ENCODE data around the gene ALKBH5.

Gene ALKBH5

GRCh38 chr17:18225642-18226283 is 42.1 kb downstream of the ALKBH5 start:
- TF ChIP-seq CTCF (IDR thresholded peaks at IDR 0.05; ENCODE audit: low read length) (no peak), EZH2 (IDR thresholded peaks at IDR 0.05; ENCODE audit: borderline replicate concordance, low read length) (no peak)
- Histone ChIP-seq H3K4me1 (ENCODE audit: insufficient read depth, low read length, severe bottlenecking) (peaks cover 20% of the 10 kb centered on the region), H4K20me1 (ENCODE audit: insufficient read depth, low read length) (no peaks in the 10 kb centered on the region), H3K4me2 (ENCODE audit: low read length) (peak overlapping the region; percentile 99), H3F3A (ENCODE audit: insufficient read depth, low read length) (no peaks in the 10 kb centered on the region), H3K27me3 (ENCODE audit: insufficient read depth, low read length) (no peaks in the 10 kb centered on the region), H2AFZ (ENCODE audit: low read length) (no peak overlapping the region), H3K9me2 (ENCODE audit: low read depth, low read length) (no peaks in the 10 kb centered on the region), H3K9ac (ENCODE audit: low read length) (peak overlapping the region; percentile 85), H3K79me2 (ENCODE audit: insufficient read depth, low read length) (no peaks in the 10 kb centered on the region), H3K36me3 (ENCODE audit: insufficient read depth, low read length) (no peaks in the 10 kb centered on the region), H3K4me3 (ENCODE audit: low read depth, low read length, poor library complexity, severe bottlenecking) (peak overlapping the region; percentile 91), H3K27ac (ENCODE audit: low read depth, low read length, poor library complexity, severe bottlenecking) (no peak overlapping the region), H3K9me3 (ENCODE audit: low read length) (no peaks in the 10 kb centered on the region)

- TF ChIP-seq EZH2 (IDR thresholded peaks at IDR 0.05; ENCODE audit: borderline replicate concordance, low read length) = no peak
- TF ChIP-seq CTCF (IDR thresholded peaks at IDR 0.05; ENCODE audit: low read length) = no peak
- Histone ChIP-seq H3K9me2 (ENCODE audit: low read depth, low read length) (no peaks in the 10 kb centered on the region), H3K4me1 (ENCODE audit: insufficient read depth, low read length, severe bottlenecking) (peaks cover 20% of the 10 kb centered on the region), H3K9me3 (ENCODE audit: low read length) (no peaks in the 10 kb centered on the region), H3K4me2 (ENCODE audit: low read length) (peak overlapping the region; percentile 99), H3F3A (ENCODE audit: insufficient read depth, low read length) (no peaks in the 10 kb centered on the region), H4K20me1 (ENCODE audit: insufficient read depth, low read length) (no peaks in the 10 kb centered on the region), H2AFZ (ENCODE audit: low read length) (no peak overlapping the region), H3K27me3 (ENCODE audit: insufficient read depth, low read length) (no peaks in the 10 kb centered on the region), H3K4me3 (ENCODE audit: low read depth, low read length, poor library complexity, severe bottlenecking) (peak overlapping the region; percentile 91), H3K79me2 (ENCODE audit: insufficient read depth, low read length) (no peaks in the 10 kb centered on the region), H3K36me3 (ENCODE audit: insufficient read depth, low read length) (no peaks in the 10 kb centered on the region), H3K27ac (ENCODE audit: low read depth, low read length, poor library complexity, severe bottlenecking) (no peak overlapping the region), H3K9ac (ENCODE audit: low read length) (peak overlapping the region; percentile 85)
These were observed 42.8 kb downstream of the ALKBH5 start for GRCh38 chr17:18226284-18226945.

DNA sequence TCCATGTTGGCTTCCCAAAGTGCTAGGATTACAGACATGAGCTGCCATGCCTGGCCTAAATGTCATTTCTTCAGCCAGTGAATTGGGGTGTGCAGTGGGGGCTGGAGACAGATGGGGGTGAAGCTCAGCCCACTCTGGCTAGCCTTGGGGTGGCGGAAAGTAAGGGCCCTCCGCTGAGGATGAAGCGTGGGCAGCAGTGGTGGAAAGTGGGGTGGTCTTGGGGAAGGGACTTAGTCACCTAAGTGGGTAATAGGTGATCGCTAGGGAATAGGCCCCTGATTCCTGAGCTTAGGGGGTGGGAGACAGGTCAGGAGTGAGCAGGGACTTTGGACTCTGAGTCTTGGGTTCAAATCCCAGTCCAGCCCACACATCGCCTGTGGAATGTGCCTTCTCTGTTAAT is 44.0 kb downstream of the ALKBH5 start:
- Histone ChIP-seq H2AFZ (ENCODE audit: low read length) (no peak overlapping the region), H3K4me3 (ENCODE audit: low read depth, low read length, poor library complexity, severe bottlenecking) (no peak overlapping the region), H3K36me3 (ENCODE audit: insufficient read depth, low read length) (no peaks in the 10 kb centered on the region), H4K20me1 (ENCODE audit: insufficient read depth, low read length) (no peaks in the 10 kb centered on the region), H3K79me2 (ENCODE audit: insufficient read depth, low read length) (no peaks in the 10 kb centered on the region), H3K4me2 (ENCODE audit: low read length) (no peak overlapping the region), H3K27ac (ENCODE audit: low read depth, low read length, poor library complexity, severe bottlenecking) (no peak overlapping the region), H3F3A (ENCODE audit: insufficient read depth, low read length) (no peaks in the 10 kb centered on the region), H3K4me1 (ENCODE audit: insufficient read depth, low read length, severe bottlenecking) (peaks cover 20% of the 10 kb centered on the region), H3K27me3 (ENCODE audit: insufficient read depth, low read length) (no peaks in the 10 kb centered on the region), H3K9ac (ENCODE audit: low read length) (no peak overlapping the region), H3K9me3 (ENCODE audit: low read length) (no peaks in the 10 kb centered on the region), H3K9me2 (ENCODE audit: low read depth, low read length) (no peaks in the 10 kb centered on the region)
- no peak for TF ChIP-seq CTCF (IDR thresholded peaks at IDR 0.05; ENCODE audit: low read length)
- TF ChIP-seq EZH2 (IDR thresholded peaks at IDR 0.05; ENCODE audit: borderline replicate concordance, low read length) = no peak

Measured in OCI-LY1 (cell line).